GM12874 (cell line): ENCODE measurements around the gene HERPUD2.

Source experiments
- CTCF ChIP-seq: IDR thresholded peaks from 2 replicates; pipeline ENCODE4 v1.5.1; 2011; ENCODE audit warnings: low read depth, mild to moderate bottlenecking, control low read depth, low read length, moderate library complexity; ENCODE audit not compliant: insufficient read depth

The HERPUD2 gene

DNA sequence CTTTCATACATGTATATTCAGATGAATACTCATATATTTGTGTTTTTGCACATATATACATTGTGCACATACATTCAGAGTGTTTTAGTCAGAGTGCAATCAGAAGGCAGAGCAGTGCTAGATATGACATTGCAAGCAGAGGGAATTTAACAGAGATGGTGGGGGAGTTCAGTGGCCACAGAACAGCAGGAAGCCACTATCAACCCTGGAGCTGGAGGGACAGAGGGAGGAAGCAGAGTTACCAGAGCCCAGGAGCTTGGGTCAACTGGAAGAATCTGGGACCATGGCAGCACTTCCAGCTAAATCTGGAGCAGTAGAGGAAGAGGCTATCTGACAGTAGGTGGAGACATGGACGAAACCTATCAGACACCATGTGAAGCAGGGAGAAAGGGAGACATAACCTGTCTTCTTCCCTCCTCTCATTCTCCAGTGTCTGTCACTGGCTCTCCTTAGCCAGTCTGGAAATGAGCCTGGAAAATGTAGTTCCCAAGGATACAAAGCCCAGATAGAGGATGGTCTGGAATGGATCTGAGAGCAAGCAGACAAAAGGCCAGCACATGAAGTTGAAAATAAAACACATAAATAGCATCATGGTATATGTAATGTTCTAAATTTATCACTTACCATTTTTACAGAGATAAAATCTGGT, 33.6 kb upstream of the HERPUD2 start:
- no peak for TF ChIP-seq CTCF

DNA sequence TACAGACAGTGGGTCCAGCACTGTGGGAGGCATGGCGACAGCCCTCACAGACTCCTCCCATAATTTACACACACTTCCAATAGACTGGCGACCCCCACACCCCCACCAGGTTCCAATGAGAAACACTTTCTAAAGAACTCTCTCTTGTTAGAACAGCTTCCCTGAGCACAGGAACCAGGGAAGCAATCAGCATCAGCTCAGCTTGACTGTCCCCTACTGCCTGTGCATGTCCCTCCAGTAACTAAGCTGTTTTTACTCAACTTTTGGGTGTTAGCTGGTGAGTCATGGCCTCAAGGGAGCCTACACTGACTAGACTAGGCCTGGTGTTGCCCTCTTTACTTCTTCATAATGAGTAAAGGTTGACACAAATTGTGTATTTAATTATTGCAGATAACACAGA, 32.6 kb upstream of the HERPUD2 start:
- TF ChIP-seq CTCF = peak; percentile 13; the same call in 1 of the 2 replicates

- TF ChIP-seq CTCF = no peak
These were observed 31.7 kb upstream of the HERPUD2 start for GRCh38 chr7:35726654-35727053.

GRCh38 chr7:35725280-35725680, 30.3 kb upstream of the HERPUD2 start:
- TF ChIP-seq CTCF = peak; percentile 56

DNA sequence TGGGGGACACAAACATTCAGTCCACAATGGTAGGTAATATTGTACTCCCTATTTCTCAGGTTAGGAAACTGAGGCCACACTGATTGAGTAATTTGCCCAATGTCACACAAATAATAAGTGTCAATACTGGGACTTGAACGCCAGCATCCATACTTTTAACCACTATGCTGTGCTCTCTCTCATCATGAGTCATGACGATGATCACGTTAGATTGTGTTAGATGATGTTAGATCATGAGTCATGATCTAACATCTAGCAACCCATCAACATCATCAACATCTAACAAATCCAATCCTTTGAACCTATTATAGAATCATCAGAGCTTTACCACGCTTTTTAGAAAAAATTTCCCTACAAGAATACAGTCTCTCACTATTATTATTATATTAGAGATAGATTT, 28.1 kb upstream of the HERPUD2 start:
- no peak for TF ChIP-seq CTCF

GRCh38 chr7:35722054-35722849, 27.3 kb upstream of the HERPUD2 start:
- TF ChIP-seq CTCF = no peak

DNA sequence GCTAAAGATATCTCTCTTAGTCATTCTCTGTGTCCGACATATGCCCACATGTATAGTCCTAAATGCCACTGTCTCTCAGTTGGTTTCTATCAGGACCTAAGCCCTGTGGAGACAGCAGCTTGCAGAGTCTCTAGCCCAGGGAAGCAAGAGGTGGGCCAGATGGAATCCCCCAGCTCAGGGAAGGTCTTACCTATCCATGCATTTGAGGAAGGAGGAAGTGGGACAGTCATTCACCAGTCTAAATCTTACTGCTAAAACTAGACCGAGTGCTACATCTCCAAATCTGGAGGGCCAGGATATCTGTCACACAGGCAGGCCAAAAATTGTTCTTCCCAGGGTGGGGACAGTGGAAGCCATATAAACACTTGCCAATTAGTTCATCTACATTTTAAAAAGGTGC, 26.4 kb upstream of the HERPUD2 start:
- TF ChIP-seq CTCF = no peak
